Right ventricle myocardium inferior (tissue), 1 donor: ENCODE measurements around the gene NAA80. TPM values are rescaled to one million over a fixed set of nuclear protein-coding genes. Genes with fewer than 3 reads are reported as not detected.
"Not testable (repeated sequence)": the region's sequence is repeated elsewhere in the genome, so short reads cannot be mapped to it uniquely, and the experiment has no call there.

Experiments
- ATAC-seq: fragments of 200-7000 bp; cut with Tn5 transposase; one replicate; pipeline ENCODE4 v1.9.1; 2020; ENCODE audit warnings: mild to moderate bottlenecking, moderate library complexity
- DNase-seq: peaks from one replicate; pipeline ENCODE4 v3.0.0; 2021; ENCODE audit errors: missing footprints
- intact Hi-C: fragments of 100-400 bp; cut with DNase I; formaldehyde crosslinking; loops from one replicate; pipeline ENCODE4 v1.11.0; 2022
- total RNA-seq: library from RNA; stranded (reverse); fragmentation: NEBNext Ultra II Directional; extraction: Animal tissue kit (Norgen Biotek cat#: 25700); gene quantifications from one replicate; pipeline ENCODE4 v1.2.1, GENCODE V29; 2021
- donor health status: DM: no; HTN: yes; CAD: no; lungs with severe emphysema.

NAA80 gene
- total RNA-seq, 1 donor from 2014 or later = 5.8 TPM

DNA sequence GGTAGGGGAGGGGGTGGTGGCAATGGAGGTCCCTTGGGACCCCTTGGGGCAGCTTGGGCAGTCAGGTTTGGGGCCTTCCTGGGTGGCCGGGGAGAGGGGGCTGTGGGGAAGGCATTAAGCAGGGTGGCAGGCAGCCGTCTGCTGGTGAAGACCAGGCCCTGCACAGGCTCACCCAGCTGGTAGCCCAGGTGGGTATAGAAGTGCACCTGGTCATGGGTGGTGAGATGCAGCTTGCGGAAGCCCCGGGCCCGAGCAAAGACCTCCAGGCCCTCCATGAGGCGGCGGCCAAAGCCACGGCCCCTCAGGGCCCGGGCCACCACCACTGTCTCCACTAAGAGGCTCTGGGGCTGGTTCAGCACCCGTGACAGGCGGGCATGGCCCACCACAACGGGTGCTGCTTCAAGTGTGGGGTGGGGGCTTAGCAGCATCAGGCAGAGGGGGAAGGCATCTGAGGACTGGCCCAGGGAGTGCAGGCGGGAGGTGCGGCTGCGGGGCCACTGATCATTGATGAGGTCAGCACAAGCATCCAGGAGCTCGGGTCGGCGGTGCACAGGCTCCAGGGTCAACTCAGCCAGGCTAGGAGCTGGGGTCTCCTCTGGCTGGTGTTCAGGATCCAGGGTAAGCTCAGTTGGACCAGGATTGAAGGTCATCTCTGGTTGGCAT is 2.4 kb downstream of the NAA80 start:
- intact Hi-C loops = no loop called here
- DNase-seq (no peak), ATAC-seq (no peak)

DNA sequence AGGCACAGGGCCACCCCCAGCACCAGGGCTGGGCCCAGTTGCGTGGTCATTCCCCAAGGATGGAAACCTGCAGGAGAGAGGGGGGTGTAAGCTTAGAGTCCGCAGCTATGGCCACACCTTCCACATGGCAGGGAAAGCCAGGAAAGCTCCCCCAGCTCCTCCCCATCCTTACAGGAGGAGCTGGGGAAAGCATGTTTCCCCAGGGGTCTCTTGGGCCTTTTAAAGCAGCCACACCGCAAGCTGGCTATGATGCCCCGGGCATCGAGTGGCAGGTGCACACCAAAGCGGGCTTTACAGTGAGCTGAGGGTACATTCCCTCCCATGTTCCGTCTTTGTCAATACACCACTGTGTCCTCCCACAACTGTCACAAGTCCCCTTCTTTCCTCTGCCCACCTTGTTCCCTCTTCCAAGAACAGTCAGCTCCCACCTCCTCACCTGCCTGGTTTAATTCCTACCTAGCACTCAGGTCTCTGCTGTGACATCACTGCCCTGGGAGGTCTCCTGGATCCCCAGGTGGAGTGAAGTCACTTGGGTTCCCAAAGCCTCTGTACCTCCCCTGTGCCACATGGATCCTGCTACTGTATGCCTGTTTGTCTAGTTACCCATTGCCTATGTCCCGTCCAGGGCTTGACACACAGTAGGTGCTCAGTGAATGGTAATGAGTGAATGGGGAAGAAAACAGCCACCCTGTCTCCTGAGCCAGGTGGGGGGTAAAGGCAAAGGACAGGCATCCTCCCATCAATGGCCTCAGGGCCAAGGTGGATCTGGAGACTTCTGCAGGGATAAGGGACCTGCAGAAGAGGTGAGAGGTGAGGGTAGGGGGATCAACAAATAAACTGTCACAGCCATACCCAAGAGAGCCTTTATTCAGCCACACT is 3.4 kb downstream of the NAA80 start:
- intact Hi-C loops = no loop called here
- ATAC-seq (no peak), DNase-seq (no peak)

DNA sequence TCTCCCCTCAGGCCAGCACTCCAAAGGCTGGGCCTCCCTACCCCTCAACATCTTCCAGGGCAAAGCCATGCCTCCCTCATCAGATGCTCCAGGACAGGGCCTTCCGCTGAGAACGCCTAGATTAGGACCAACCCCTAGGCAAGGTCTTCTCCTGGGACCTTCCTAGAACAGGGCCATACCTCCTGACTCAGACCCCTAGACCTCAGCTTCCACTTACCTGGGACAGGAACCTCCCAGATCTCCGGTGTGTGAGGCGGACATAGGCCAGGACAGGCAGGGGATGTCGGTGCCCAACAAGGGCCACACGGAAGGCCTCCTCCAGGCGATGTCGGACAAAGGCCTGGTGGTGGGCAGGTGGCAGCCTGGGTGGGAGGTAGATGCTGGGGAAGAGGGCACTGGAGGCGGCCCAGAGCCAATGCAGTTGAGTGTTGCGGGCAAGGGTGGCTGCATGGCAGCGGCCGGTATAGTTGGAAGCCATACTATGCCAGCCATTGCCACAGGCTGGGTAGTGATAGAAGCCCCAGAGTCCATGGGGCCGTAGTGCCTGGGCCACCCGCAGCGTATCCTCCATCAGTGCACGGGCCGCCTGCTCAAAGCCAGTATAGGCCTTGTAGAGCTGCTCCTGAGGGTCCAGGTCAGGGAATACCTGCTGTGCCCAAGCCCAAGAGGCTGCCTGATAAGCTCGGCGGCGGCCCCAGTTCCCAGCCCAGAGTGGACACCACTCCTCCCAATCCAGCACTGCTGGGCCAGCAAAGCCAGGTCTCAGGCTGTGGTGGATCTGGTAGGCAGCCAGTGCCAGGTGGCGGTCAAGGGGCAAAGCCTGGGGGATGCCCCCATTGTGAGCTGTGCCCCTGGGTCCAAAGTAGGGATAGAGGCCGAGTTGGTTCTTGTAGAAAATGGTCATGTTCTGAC is 4.5 kb downstream of the NAA80 start:
- ATAC-seq (no peak), DNase-seq (no peak)
- intact Hi-C loops = no loop called here

DNA sequence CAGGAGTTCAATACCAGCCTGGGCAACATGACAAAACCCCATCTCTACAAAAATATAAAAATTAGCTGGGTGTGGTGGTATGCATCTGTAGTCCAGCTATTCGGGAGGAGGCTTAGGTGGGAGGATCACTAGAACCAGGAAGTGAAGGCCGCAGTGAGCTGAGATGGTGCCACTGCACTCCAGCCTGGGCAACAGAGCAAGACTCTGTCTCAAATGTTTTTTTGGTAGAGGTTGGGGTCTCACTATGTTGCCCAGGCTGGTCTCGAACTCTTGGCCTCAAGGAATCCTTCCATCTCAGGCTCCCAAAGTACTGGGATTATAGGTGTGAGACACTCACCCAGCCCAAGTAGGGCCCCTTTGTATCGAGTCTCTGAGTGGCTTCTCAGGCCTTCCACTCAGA is 5.1 kb downstream of the NAA80 start:
- intact Hi-C loops = no loop called here
- ATAC-seq (no peak), DNase-seq (no peak)

DNA sequence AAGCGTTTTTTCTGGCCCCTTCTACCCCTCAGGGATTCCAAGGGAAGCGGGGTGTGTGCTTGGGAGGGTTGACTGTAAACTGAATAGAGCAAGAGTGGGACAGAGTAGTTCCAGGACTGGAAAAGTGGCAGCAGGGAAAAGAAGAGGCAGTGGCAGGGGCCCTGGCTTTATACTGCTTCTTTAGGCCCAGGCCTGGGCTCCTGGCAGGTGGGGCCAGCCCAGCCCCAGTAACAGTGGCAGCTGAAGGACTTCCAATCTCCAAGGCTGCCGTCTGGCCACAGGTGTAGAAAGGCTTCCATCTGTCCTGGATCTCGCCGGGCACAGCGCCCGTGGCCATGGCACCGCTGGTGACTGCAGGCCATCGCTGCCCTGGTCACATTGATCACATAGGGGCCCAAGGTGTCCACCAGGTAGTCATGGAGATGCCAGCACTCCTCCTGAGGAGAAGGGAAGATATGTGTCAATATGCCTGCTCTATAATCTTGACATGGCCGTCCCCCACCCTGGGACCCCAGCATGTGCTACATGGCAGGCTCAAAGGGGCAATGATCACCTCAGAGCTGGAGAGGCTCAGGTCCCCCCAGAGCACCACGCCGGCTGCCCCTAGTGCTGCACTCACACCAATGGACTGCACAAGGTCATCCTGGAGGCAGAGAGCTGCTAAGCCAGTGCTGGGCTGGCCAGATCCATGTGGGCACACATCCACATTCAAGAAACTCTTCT is 6.0 kb downstream of the NAA80 start:
- no peak for DNase-seq
- intact Hi-C loops = no loop called here
- no peak for ATAC-seq

DNA sequence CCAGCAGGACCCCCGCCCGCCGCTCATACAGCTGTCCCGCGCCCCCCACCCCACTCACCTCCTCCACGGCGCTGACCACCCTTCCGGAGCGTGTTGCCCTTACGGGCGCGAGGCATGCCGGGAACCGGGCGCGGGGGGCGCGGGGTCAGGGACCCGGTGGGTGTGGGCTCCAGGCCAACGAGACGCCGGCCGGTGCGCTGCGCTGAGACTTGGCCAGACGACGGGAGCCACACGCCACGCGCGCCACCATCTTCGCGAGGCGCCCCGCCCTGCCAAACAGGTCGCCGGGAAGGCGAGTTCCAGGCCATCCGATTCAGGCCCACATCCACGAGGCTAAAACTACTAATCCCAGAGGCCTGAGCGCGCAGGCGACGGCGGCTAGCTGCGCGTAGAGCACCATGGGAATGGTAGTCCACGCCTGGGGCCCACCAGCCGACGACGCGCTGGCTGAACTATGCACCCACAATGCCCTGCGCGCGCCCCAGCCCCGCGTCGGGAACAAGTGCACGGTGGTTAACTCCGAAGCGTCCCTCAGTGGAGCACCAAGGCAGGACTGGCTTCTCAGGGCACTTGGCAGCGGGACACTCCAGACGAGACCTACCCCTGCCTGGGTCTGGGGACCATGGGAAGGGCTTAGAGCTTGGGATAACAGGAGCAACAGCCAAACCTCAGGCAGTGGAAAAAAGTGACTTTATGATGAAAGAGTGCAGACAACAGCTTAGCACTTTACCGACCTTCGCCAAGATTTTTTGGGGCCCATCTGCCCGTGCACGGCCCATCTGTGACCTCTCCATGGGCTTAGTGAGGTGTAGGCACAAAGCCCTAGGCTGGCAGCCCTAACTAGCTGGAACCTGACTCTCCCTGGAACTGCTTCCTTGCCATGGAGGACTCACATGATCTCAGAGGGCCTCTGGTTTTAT is 6.8 kb downstream of the NAA80 start, which contains the start of gene IFRD2:
Gene IFRD2, minus strand, starts transcription at position 271 of the 920 bp plus-strand sequence. Its CDS starts 155 bp downstream, at position 116.
- intact Hi-C loops = no loop called here
- DNase-seq = peak; percentile 100
- peak; percentile 97 for ATAC-seq

DNA sequence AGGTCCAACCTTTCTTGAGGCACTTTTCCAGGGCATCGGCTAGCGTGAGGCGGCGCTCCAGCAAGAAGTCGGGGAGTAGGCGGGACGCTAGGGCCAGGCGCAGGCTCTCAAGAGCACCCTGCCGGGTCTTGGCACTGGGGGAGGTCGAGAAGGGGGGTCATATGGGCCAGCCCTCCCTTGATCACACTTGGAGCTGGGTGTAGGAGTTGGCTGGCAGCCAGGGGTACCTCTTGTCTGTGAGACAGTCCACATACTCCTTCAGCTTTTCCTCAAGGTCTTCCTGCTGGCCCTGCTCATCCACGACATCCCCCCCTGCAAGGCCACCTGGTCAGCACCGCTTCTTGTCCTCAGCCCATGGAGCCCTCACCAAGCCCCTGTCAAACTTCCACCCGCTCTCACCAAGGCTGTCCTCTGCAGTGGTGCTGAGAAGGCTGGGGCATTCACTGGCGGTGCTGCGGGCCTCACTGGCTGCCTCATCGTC is 9.0 kb downstream of the NAA80 start:
- DNase-seq (no peak), ATAC-seq (no peak)
- intact Hi-C loops = no loop called here

DNA sequence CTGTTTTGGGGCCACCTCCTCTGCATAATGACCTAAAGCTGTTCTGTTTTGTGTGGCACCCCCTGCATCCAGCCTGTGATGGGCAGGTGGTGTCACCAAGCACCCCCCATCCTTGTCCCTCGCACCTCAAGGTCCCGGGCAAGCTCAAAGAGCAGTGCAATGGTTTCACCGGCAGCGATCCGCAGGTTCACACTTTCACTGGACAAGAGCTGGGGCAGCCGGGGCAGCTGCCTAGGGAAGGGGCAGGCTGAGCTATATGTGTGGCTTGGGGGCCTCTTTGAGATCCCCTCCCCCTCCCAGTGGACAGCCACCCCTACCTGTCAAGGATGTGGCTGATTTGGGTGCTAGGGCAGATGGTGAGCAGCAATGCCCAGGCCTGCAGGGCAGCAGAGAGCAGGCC is 10.1 kb downstream of the NAA80 start:
- intact Hi-C loops = loop anchor here (5.0 kb wide), 1 partner anchor 567 kb away; the partner anchor contains the start of gene GMPPB
- no peak for ATAC-seq
- no peak for DNase-seq

DNA sequence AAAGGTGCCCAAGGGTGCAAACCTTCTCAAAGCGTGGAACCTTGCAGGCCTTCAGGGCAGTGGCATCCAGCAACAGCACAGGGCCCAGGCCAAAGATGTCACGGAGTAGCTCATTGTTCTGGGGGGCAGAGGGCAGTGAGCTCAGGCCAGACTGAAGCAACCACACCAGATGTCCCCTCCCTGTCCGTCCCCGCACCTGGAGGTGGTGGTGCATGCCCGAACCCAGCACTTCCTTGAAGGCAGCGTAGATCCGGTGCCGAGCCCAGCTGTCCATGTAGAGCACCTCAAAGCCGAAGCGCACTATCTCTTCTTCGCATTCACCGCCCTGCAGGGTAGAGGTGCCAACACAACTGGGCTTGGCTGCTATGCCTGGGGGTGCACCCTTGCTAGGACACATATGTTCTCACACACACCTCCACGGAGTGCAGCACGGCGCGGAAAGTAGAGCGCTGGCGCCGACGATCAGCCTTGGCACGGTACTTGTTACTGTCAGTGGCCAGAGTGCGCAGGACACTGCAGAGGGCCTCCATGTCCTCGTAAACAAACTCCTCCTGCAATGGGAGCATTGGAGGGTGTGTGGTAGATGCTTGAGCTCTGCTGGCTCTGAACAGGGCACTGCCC is 10.7 kb downstream of the NAA80 start:
- intact Hi-C loops = loop anchor here (5.0 kb wide), 1 partner anchor 566 kb away; the partner anchor contains the start of gene GMPPB
- no peak for ATAC-seq

DNA sequence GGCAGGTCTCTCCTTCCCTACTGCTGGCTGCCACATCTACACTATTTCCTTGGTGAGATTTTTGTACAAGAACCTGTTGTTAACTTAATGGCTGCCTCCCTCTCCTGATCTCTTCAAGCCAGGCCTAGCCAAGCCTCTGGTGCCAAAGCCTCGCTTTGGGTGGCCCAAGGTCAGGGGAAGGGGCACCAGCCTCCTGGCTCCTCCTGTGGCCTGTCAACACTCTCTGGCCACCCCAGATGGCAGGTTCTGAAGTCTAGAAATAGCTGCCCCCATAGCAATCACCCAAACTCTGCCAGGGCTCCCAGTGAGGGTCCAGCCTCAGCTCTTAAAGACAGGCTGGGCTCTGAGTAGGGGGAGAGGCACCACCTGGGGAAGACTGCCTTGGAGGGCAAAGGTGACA is 11.9 kb downstream of the NAA80 start:
- DNase-seq (peak; percentile 83), ATAC-seq (peak; percentile 68)
- intact Hi-C loops = loop anchor here (5.0 kb wide), 1 partner anchor 565 kb away; the partner anchor contains the start of gene GMPPB

More for the DNA sequence above, 10.7 kb downstream of the NAA80 start:
- no peak for DNase-seq

DNA sequence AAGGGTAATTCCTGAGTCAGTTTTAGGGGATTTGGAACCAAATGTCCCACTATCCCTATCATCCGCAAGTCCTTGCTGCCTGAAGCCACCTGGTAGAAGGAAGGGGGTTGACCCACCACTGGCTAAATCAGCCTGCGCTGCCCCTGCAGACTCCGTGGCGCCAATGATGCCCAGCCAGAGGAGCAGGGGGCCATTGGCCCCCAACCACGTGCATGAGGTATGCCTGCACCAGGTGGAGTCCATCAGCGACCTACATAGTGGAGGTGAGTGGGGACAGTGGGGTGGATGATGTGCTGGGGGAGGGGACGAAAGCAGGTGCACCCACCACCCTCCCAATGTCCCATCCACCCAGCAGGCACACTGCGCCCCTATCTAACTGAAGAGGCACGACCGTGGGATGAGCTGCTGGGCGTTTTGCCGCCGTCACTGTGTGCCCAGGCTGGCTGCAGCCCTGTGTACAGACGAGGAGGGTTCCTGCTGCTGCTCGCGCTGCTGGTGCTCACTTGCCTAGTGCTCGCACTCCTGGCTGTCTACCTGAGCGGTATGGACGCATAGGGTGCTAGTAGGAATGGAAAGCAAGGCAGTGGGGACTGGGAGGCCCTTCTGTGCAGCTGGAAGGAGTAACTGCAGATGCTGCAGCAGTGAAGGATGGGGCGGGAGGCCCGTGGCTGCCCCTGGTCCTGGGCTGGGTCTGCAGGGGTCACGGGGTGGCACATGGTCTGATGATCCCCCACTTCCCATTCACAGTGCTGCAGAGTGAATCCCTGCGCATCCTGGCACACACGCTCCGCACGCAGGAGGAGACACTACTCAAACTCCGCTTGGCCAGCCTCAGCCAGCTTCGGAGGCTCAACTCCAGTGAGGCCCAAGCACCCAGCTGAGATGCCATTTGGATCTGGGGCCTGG is 12.6 kb downstream of the NAA80 start:
- intact Hi-C loops = loop anchor here (5.0 kb wide), 1 partner anchor 564 kb away; the partner anchor contains the start of gene GMPPB
- ATAC-seq (no peak), DNase-seq (no peak)

DNA sequence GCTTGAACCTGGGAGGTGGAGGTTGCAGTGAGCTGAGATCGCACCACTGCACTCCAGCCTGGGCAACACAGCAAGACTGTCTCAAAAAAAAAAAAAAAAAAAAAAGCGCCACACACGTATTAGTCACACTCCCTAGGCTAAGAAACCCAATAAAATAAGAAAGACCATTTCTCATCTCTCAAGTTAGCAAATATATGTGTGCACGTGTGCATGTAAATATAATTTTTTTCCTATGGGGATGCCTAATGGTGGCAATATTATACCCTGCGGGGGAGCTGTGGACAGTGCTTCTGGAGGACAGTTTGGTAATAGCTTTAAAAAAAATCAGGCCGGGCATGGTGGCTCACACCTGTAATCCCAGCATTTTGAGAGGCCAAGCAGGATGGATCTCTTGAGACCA is 15.1 kb downstream of the NAA80 start:
- not testable (repeated sequence) for DNase-seq, ATAC-seq

DNA sequence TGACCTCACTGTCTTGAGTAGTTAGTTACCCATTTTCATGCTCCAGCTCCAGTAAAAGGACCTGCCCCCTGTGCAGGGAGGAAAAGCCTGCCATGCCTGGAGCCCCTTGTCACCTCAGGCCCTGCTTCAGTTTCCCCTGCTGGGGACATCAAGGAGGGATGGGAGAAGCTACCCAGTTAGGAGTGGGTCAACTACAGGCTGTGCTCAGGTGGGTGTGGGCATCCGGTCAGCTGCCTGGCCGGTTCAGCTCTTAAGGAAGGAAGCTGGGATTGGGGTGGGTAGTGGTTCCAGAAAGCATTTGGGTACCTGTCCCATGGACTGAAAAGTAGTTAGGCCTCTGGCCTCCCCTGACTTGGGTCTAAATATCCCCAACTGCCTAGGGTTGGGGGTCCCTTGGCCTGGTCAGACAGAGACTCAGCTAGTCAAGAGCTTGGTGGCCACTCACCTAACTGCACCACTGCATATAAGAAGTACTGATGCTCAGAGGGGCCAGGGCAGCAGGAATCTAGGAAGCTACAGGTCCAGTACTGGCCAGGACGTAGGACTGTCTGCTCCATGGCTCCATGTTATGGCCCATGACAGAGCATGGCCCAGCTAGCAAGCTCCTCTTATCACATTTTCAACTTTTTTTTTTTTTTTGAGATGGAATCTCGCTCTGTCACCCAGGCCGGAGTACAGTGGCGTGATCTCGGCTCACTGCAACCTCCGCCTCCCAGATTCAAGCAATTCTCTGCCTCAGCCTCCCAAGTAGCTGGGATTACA is 19.8 kb downstream of the NAA80 start:
- ATAC-seq (peak; percentile 12), DNase-seq (no peak)
- intact Hi-C loops = no loop called here

More for the DNA sequence above, 15.1 kb downstream of the NAA80 start:
- intact Hi-C loops = not testable (repeated sequence)

DNA sequence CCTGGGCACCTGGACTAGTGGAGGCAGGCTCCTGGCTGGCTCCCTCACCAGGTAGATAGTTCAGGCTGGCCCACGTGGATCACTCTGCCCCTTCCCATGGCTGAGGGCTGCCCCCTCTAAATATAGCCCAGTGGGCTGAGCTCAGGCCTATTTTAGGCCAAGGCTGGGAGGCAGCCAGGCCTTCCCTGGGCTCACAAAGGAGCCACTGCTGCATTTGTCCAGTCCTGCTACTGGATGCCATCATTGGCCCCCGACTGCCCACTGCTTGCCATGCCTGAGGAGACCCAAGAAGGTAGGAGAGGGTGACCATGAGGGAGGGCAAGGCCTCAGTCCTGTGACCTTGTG is 20.4 kb downstream of the NAA80 start, which contains the start of gene LSMEM2:
Gene LSMEM2, plus strand, starts transcription at position 208 of the 345 bp plus-strand sequence. Its CDS starts 27 bp downstream, at position 235.
- peak; percentile 86 for ATAC-seq
- intact Hi-C loops = no loop called here
- DNase-seq = no peak
